SK-N-SH (cell line): ENCODE data around the gene PMIS2. TPM values are rescaled to one million over a fixed set of nuclear protein-coding genes. Genes with fewer than 3 reads are reported as not detected.

ENCODE experiments used
- CTCF ChIA-PET: fragments of 300-600, 350-600 bp; formaldehyde crosslinking; extraction: SDS; loops from one replicate; lab custom pipeline; 2021; lab: Yijun Ruan, JAX
- POLR2A ChIA-PET: fragments of 350-600 bp; sonication (Branson Sonifier 250); formaldehyde crosslinking; extraction: SDS; loops from one replicate; lab custom pipeline; 2020; ENCODE audit warnings: antibody characterized with exemption, inconsistent platforms; lab: Yijun Ruan, JAX
- DNase-seq: peaks from one replicate; pipeline ENCODE4 v3.0.0; 2012
- H2AFZ ChIP-seq: fragments of 200-600 bp; sonication (generic); 2 replicates; pipeline ENCODE4 v1.8.1; 2016; ENCODE audit warnings: antibody characterized with exemption, mild to moderate bottlenecking, low read depth
- H3F3A ChIP-seq: fragments of 200-600 bp; sonication (generic); replicated peaks from 2 replicates; pipeline ENCODE3; 2016; ENCODE audit warnings: antibody characterized with exemption, mild to moderate bottlenecking; ENCODE audit not compliant: insufficient read depth
- H3K27ac ChIP-seq, 2 experiments: fragments of 200-500 bp in 1 of 2; fragments of 200-600 bp in 1 of 2; sonication (Bioruptor generic) in 1 of 2; sonication (generic), shearing (Covaris generic) in 1 of 2; 2 replicates each; pipeline versions ENCODE4 v1.5.1 to v1.6.1; 2014 to 2016; ENCODE audit warnings: low read depth in 2 of 2, inconsistent platforms in 1 of 2, low read length in 1 of 2, mild to moderate bottlenecking in 1 of 2, mixed read lengths in 1 of 2
- H3K27me3 ChIP-seq: fragments of 200-600 bp; sonication (generic), shearing (Covaris generic); 2 replicates; pipeline ENCODE4 v1.6.1; 2016; ENCODE audit warnings: mixed run types; ENCODE audit not compliant: insufficient read depth
- H3K36me3 ChIP-seq, 2 experiments: fragments of 200-500 bp in 1 of 2; fragments of 200-600 bp in 1 of 2; sonication (Bioruptor generic) in 1 of 2; sonication (generic) in 1 of 2; replicated peaks in 1 of 2; 2 replicates each; pipeline versions ENCODE3 to v1.5.1; 2014 to 2016; ENCODE audit warnings: low read length in 1 of 2, mild to moderate bottlenecking in 1 of 2; ENCODE audit not compliant: insufficient read depth in 2 of 2, control insufficient read depth in 1 of 2
- H3K4me1 ChIP-seq, 2 experiments: fragments of 200-500 bp in 1 of 2; fragments of 200-600 bp in 1 of 2; sonication (Bioruptor generic) in 1 of 2; sonication (generic), shearing (Covaris generic) in 1 of 2; 2 replicates each; pipeline versions ENCODE4 v1.5.1 to v1.6.1; 2014 to 2016; ENCODE audit warnings: low read depth in 1 of 2, low read length in 1 of 2, mixed run types in 1 of 2; ENCODE audit not compliant: insufficient read depth in 2 of 2, control insufficient read depth in 1 of 2
- H3K4me2 ChIP-seq: fragments of 200-600 bp; sonication (generic), shearing (Covaris generic); 2 replicates; pipeline ENCODE4 v1.6.1; 2017; ENCODE audit warnings: mixed run types
- H3K4me3 ChIP-seq, 2 experiments: fragments of 200-500 bp in 1 of 2; fragments of 200-600 bp in 1 of 2; sonication (Bioruptor generic) in 1 of 2; sonication (generic), shearing (Covaris generic) in 1 of 2; 2 replicates each; pipeline versions ENCODE4 v1.5.1 to v1.8.1; 2014 to 2016; ENCODE audit warnings: low read depth in 2 of 2, inconsistent platforms in 1 of 2, low read length in 1 of 2, mild to moderate bottlenecking in 1 of 2, mixed read lengths in 1 of 2, moderate library complexity in 1 of 2
- H3K79me2 ChIP-seq: fragments of 200-600 bp; sonication (generic); 2 replicates; pipeline ENCODE4 v1.8.1; 2017; ENCODE audit warnings: mild to moderate bottlenecking; ENCODE audit not compliant: insufficient read depth
- H3K9ac ChIP-seq: fragments of 200-600 bp; sonication (generic); 2 replicates; pipeline ENCODE4 v1.6.1; 2017; ENCODE audit warnings: mixed run types
- H3K9me2 ChIP-seq: fragments of 200-600 bp; sonication (generic); 2 replicates; pipeline ENCODE4 v1.6.1; 2017; ENCODE audit warnings: mixed run types
- H3K9me3 ChIP-seq: fragments of 200-600 bp; sonication (generic); 2 replicates; pipeline ENCODE4 v1.6.1; 2017; ENCODE audit warnings: mixed run types, mild to moderate bottlenecking, moderate library complexity
- H4K20me1 ChIP-seq: fragments of 200-600 bp; sonication (generic); 2 replicates; pipeline ENCODE4 v1.6.1; 2017; ENCODE audit warnings: mild to moderate bottlenecking, mixed run types; ENCODE audit not compliant: insufficient read depth
- ELF1 ChIP-seq: IDR thresholded peaks from 2 replicates; pipeline ENCODE4 v1.4.0; 2012
- EP300 ChIP-seq, 2 experiments: IDR thresholded peaks; 2 replicates each; pipeline versions ENCODE4 v1.4.0 to v1.6.1; 2012; ENCODE audit warnings: borderline replicate concordance in 1 of 2, low read depth in 1 of 2, low read length in 1 of 2
- EZH2phosphoT487 ChIP-seq: fragments of 200-600 bp; sonication (generic); IDR thresholded peaks from 2 replicates; pipeline ENCODE4 v1.6.1; 2017; ENCODE audit warnings: low read depth, mixed run types, mild to moderate bottlenecking, antibody characterized with exemption, moderate library complexity, borderline replicate concordance
- FOSL2 ChIP-seq: IDR thresholded peaks from 2 replicates; pipeline ENCODE4 v1.4.0; 2012; ENCODE audit warnings: low read depth, mild to moderate bottlenecking, moderate library complexity, borderline replicate concordance
- GABPA ChIP-seq: IDR thresholded peaks from 2 replicates; pipeline ENCODE4 v1.4.0; 2012; ENCODE audit warnings: low read depth, mild to moderate bottlenecking
- GATA2 ChIP-seq: sonication (generic); formaldehyde crosslinking; IDR thresholded peaks from 2 replicates; pipeline ENCODE4 v1.5.0; 2020; ENCODE audit warnings: mild to moderate bottlenecking, missing genetic modification reagents
- IRF3 ChIP-seq: fragments of 150-350 bp; IDR thresholded peaks from 2 replicates; pipeline ENCODE4 v1.6.1; 2016; ENCODE audit warnings: mild to moderate bottlenecking, low read depth, low read length
- MAX ChIP-seq: IDR thresholded peaks from 2 replicates; pipeline ENCODE4 v1.4.0; 2012; ENCODE audit warnings: low read depth
- MEF2A ChIP-seq: IDR thresholded peaks from 2 replicates; pipeline ENCODE4 v1.4.0; 2012; ENCODE audit warnings: low read depth, borderline replicate concordance
- MXI1 ChIP-seq: IDR thresholded peaks from 2 replicates; pipeline ENCODE4 v1.6.1; 2012; ENCODE audit warnings: mild to moderate bottlenecking, low read depth, low read length, improper control_type of control experiment
- NFIC ChIP-seq: IDR thresholded peaks from 2 replicates; pipeline ENCODE4 v1.4.0; 2012; ENCODE audit warnings: borderline replicate concordance
- NRF1 ChIP-seq: IDR thresholded peaks from 2 replicates; pipeline ENCODE4 v1.6.1; 2012; ENCODE audit warnings: low read depth, mild to moderate bottlenecking, low read length
- POLR2AphosphoS5 ChIP-seq: IDR thresholded peaks from 2 replicates; pipeline ENCODE4 v1.6.1; 2012; ENCODE audit warnings: low read depth, low read length
- RAD21 ChIP-seq: IDR thresholded peaks from 2 replicates; pipeline ENCODE4 v1.6.1; 2012; ENCODE audit warnings: mild to moderate bottlenecking, low read length
- RCOR1 ChIP-seq: fragments of 150-350 bp; IDR thresholded peaks from 2 replicates; pipeline ENCODE4 v1.6.1; 2017; ENCODE audit warnings: antibody characterized with exemption, low read length
- RFX5 ChIP-seq: IDR thresholded peaks from 2 replicates; pipeline ENCODE4 v1.6.1; 2012; ENCODE audit warnings: mild to moderate bottlenecking, improper control_type of control experiment, low read length
- RXRA ChIP-seq: IDR thresholded peaks from 2 replicates; pipeline ENCODE4 v1.4.0; 2012; ENCODE audit warnings: low read depth, mild to moderate bottlenecking, borderline replicate concordance
- SMC3 ChIP-seq: IDR thresholded peaks from 2 replicates; pipeline ENCODE4 v1.6.1; 2012; ENCODE audit warnings: low read depth, low read length, improper control_type of control experiment
- TAF1 ChIP-seq: IDR thresholded peaks from 2 replicates; pipeline ENCODE4 v1.6.1; 2012; ENCODE audit warnings: low read depth, mild to moderate bottlenecking, low read length, moderate library complexity, borderline replicate concordance
- TCF12 ChIP-seq: IDR thresholded peaks from 2 replicates; pipeline ENCODE4 v1.4.0; 2012
- WGBS: methylation state at CpG from one replicate; pipeline ENCODE4 v1.1.6; 2017; ENCODE audit warnings: low lambda C conversion rate; 5-methylcytosine and 5-hydroxymethylcytosine counted together
- polyA plus RNA-seq, 3 experiments: library from polyadenylated mRNA; depleted of rRNA; stranded (reverse); fragments of >200 nt; gene quantifications; 2 replicates each; pipeline ENCODE4 v1.2.3, GENCODE V29; 2012
- TF ChIP-seq, protein P1 (sequence below): fragments of 150-350 bp; IDR thresholded peaks from 2 replicates; pipeline ENCODE4 v1.6.1; 2017; ENCODE audit warnings: antibody characterized with exemption, low read length, low read depth, borderline replicate concordance

Gene PMIS2
- polyA plus RNA-seq, 1 of the 3 experiments (the other 2 are of a cell fraction) = not detected

- H3K27me3 ChIP-seq = peaks cover 3% of the 10 kb centered on the region
- H3K9me3 ChIP-seq = no peaks in the 10 kb centered on the region
- no peaks in the 10 kb centered on the region for H3K9me2 ChIP-seq
- no peak for DNase-seq
- no peak overlapping the region for H3K9ac ChIP-seq
- TF ChIP-seq RAD21 (no peak), ELF1 (no peak), MAX (no peak), RFX5 (no peak), IRF3 (no peak), MEF2A (no peak), EP300 (IDR thresholded peaks at IDR 0.05; ENCODE audit: borderline replicate concordance in 1 of 2, low read depth in 1 of 2, low read length in 1 of 2) (no peak), POLR2AphosphoS5 (no peak), MXI1 (no peak), NFIC (no peak), EZH2phosphoT487 (no peak), SMC3 (no peak), RXRA (no peak)
- no peaks in the 10 kb centered on the region for H3K4me1 ChIP-seq
- no peak overlapping the region for H3K27ac ChIP-seq
- no peaks in the 10 kb centered on the region for H3K36me3 ChIP-seq
- 14% methylated on average over 7 of the region's 7 CpGs for WGBS
- no peaks in the 10 kb centered on the region for H3K79me2 ChIP-seq
- no peak overlapping the region for H2AFZ ChIP-seq
- ChIA-PET POLR2A (no interaction called here), CTCF (no interaction called here)
- H3K4me3 ChIP-seq = no peak overlapping the region
- H4K20me1 ChIP-seq = no peaks in the 10 kb centered on the region
- no peak overlapping the region for H3K4me2 ChIP-seq
- H3F3A ChIP-seq = no peaks in the 10 kb centered on the region
Measured at GRCh38 chr19:35578707-35579106, 7.3 kb upstream of the PMIS2 start.

DNA sequence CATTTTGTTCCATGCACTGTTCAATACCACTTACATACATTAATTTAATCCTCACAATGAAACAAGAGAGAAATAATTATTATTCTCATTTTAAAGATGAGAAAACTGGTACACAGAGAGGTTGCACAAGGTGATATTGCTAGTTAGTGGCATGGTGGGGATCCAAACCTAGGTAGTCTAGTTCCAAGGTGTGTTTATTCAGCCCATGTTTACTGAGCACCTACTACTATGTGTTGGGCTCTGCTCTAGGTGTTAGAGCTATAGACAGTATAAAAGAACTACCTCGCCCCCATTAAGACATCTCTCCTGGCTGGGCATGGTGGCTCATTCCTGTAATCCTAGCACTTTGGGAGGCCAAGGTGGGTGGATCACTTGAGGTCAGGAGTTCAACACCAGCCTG lies 3.2 kb upstream of the PMIS2 start:
- CTCF ChIA-PET = interaction anchor here (1.2 kb wide), 1 partner anchor 34 kb away, joined by 3 read pairs; no protein-coding TSS in a partner anchor
- H3K36me3 ChIP-seq = no peaks in the 10 kb centered on the region
- H3K79me2 ChIP-seq = no peaks in the 10 kb centered on the region
- H3K27ac ChIP-seq = no peak overlapping the region
- H3K9me3 ChIP-seq = no peaks in the 10 kb centered on the region
- no peak for DNase-seq
- 0% methylated on average over 1 of the region's 1 CpG for WGBS
- no peak overlapping the region for H2AFZ ChIP-seq
- no peaks in the 10 kb centered on the region for H4K20me1 ChIP-seq
- no peaks in the 10 kb centered on the region for H3K9me2 ChIP-seq
- H3F3A ChIP-seq = no peaks in the 10 kb centered on the region
- H3K4me1 ChIP-seq = no peaks in the 10 kb centered on the region
- POLR2A ChIA-PET = no interaction called here
- no peak overlapping the region for H3K4me3 ChIP-seq
- no peak for TF ChIP-seq RCOR1
- no peak for TF ChIP-seq RXRA
- no peak for TF ChIP-seq NRF1
- no peak for TF ChIP-seq IRF3
- no peak for TF ChIP-seq EZH2phosphoT487
- TF ChIP-seq ELF1 = no peak
- no peak for TF ChIP-seq GABPA
- TF ChIP-seq TAF1 = no peak
- no peak for TF ChIP-seq FOSL2
- no peak for TF ChIP-seq GATA2
- TF ChIP-seq TCF12 = no peak
- TF ChIP-seq, protein P1, sequence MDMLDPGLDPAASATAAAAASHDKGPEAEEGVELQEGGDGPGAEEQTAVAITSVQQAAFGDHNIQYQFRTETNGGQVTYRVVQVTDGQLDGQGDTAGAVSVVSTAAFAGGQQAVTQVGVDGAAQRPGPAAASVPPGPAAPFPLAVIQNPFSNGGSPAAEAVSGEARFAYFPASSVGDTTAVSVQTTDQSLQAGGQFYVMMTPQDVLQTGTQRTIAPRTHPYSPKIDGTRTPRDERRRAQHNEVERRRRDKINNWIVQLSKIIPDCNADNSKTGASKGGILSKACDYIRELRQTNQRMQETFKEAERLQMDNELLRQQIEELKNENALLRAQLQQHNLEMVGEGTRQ = no peak
- no peak overlapping the region for H3K9ac ChIP-seq
- H3K4me2 ChIP-seq = no peak overlapping the region
- H3K27me3 ChIP-seq = peaks cover 26% of the 10 kb centered on the region
